ENCODE results near the gene EPS8.
"Not testable (repeated sequence)": the region's sequence is repeated elsewhere in the genome, so short reads cannot be mapped to it uniquely, and the experiment has no call there.

Gene EPS8

DNA sequence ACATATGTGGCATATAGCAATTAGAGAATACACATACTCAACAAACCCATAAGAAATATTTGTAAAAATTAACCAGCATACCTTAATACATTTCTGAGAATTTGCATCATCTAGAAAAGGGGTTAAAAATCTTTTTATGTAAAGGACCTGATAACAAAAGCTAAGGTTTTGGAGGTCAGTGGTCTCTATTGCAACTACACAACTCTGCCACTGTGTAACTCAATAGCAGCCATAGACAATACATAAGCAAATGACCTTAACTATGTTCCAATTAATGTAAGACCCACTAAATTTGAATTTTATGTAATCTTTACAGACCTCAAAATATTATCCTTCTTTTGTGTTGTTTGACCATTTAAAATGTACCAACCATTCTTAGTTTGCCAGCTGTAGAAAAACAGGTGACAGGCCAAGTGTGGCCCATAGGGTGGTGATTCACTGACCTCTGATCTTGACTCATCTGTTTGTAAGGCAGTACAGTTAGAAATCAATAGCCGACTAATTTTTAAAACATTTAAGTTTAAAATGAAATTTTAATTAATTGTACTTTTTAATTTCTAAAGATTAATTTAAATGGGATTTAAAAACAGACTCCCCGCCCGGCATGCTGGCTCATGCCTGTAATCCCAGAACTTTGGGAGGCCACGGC, 7.4 kb upstream of the EPS8 start:
- no peak for DNase-seq

DNA sequence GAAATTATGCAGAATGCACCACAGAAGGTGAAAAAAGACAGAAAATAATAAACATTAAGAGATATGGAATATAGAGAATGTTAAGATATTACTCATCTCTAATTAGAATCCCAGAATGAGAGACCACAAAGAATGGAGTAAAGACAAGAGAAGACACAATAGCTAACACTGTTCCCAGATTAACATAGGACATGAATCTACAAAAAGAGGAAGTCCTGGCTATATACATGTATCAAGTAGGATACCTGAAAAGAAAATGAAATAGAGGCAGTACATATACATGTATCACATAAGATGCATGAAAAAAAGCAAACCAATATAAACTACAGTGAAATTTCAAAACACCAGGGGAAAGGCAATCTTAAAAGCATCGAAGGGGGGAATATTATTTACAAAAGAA, 5.6 kb upstream of the EPS8 start:
- DNase-seq: no peak

GRCh38 chr12:15794196-15794595, 5.0 kb upstream of the EPS8 start:
- no peak for DNase-seq

GRCh38 chr12:15788233-15789219, 662 bp downstream of the EPS8 start:
- DNase-seq: peak; percentile 69

DNA sequence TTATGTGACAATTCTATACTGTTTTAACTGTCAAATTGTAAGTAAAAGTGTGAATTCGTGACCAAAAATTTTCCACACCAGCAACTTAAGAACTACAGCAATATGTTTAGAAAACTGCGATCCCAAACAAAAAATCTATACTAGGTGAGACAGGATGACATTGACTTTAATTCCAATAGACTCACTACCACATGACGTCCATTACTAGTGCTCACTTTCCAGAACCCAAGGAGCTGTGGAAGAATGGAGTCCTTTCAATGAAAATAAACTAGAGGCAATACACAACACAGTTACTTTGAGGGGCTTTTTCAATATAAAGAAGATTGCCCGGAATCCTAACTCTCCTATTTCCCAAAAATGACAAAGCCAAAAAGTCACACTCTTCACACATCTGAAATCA, 1.4 kb downstream of the EPS8 start:
- no peak for DNase-seq

DNA sequence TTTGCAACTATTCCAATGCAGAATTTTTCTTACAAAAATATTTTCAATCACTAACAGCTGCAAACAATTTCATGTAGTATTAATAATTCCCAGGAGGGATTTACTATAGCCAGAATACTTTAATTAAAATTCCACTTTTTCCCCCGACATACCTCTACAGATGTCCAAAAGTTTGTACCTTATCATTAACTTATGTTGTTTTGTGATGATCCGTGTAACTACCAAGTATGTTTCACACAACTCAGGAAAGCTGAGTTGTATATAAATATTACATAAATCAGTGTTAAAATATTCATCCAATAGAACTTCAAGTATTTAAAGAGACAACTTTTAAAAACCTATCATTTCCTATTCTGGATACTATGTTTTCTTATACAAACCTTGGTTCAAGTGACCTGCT, 2.4 kb downstream of the EPS8 start:
- DNase-seq: no peak

- no peak for DNase-seq
These were observed 5.9 kb downstream of the EPS8 start for GRCh38 chr12:15783288-15783687.

DNA sequence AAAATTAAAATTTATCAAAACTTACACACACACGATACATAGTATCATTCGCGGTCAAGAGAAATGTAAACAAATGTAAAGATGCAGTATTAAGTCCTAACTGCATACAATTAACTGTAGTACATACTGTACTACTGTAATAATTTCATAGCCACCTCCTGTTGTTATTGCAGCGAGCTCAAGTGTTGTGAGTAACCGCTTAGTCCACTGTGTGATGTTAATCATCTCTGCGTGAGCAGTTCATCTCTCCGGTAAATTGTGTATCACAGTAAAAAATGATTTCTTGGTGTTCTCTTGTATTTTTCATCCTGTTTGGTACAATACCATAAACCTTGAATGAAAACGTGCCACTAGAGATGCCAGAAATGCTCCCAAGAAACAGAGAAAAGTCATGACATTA, 6.5 kb downstream of the EPS8 start:
- DNase-seq: no peak

DNA sequence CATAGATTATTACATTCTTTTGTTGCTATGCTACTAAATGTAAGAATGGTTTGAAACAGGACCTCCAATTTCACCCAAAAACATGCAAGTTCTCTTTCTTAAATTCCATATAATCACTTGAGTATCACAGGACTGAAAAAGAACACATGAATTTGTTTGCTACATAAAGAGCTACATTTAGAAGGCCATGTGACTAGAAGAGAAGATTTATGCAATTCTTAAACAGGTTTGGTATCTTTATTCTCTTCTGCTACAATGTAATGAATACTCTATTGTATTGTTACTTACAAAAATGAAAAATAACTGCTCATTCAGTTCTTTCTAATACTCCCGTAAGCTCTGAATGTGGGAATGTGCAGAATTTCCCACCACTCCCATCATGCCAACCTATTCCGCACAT, 9.3 kb downstream of the EPS8 start:
- no peak for DNase-seq

DNA sequence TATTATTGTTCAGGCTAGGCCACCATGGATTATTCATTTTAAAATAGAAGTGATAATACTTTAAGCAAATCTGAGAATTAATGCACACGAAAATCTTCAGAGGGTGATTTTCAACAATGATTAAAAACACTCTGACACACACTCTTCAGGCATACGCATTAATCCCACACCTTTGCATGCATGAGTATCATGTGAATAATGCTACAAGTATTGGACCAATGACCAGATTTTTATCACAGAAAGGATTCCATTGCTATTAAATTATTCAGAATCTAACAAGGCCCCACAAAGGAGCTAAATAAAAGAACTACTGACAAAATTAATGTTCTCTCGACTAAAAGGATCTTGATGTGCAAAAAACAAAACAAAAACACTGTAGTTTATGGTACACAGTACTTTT, 11.1 kb downstream of the EPS8 start:
- DNase-seq: no peak

DNA sequence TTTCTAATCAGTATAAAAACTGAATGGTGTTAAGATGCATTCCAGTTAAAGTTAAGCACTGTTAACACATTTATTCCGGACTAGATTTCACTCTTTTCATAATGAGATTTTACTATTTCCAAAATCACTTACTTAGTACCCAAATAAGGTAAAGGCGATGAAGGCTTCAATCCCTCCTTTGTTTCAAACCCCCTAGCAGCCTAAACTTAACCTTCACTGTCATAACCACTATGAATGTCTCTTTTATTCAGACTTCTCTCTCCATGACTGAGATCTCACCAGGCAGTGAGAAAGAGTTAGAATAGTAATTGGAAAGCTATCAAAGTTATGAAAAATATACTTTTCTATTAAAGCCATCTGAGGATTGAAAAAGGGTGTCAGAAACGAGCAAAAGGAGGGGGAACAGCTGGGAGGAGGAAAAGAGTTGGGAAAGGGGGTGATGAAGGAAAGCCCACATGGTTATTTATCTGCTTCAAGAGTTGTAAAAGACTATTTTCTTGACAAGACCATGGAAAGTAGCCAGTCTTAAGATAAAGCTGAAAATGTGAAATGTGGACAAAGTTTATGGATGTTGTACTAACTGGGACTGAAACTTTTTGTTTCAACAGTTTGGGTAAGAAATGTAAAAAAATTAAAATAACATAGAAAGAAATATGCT, 11.7 kb downstream of the EPS8 start:
- no peak for DNase-seq

- no peak for DNase-seq
These were observed 12.7 kb downstream of the EPS8 start for GRCh38 chr12:15776532-15776931.

DNA sequence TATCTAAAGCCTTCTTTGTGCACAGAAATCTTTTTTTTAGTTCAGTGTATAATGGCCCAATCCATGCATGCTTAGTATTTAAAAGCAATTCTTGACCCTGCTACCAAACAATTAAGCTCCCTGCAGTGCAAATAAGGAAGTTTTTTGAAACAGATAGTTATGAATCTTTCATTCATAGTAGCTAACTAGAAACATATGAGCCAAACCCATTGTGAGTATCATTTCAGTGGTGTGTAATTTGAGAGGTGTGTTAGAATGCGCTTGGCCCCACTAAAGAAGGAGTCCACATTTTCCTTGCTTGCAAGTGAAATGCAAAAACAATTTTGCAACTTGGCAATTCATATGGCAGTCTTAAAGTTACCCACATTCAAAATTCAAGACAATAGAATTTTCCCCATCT, 14.4 kb downstream of the EPS8 start:
- DNase-seq: no peak

- no peak for DNase-seq
These were observed 16.7 kb downstream of the EPS8 start for GRCh38 chr12:15772405-15773018.

DNA sequence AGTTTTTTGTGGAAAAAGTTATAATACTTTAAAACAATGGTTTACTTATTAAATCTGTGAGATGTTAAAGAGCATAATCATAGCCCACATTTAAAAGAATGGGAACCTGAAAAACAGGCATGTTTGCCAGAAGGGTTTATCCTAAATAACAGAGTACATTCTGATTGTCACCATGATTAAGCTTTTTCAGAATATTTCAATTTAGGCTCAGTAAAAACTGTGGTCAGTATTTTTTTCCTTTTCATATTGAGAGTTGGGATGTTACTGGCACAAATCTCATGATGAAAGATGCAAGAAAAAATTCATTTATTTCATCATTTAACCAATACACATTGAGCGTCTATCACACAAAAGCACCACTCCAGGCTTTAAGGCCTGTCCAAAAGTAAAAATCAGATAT, 18.6 kb downstream of the EPS8 start:
- DNase-seq: no peak

GRCh38 chr12:15770021-15770420, 19.2 kb downstream of the EPS8 start:
- DNase-seq: no peak

DNA sequence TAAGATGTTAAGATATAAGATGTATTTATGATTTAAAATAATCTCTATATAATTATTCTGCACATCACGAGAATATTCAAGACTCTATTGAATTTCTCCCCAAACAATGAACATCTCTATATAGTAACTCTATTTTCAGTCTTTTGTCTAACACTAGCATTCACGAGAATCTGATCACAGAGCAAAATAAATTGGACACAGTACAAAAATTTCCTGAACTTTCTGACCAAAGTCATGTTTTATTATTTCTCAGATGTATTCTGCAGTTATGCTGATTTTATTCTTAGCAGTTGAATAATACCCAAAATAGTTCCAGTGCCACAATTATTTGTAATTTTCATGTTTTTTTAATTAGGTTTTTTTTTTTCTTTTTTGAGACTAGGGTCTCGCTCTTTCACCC, 19.6 kb downstream of the EPS8 start:
- no peak for DNase-seq

GRCh38 chr12:15767301-15767700, 21.9 kb downstream of the EPS8 start:
- no peak for DNase-seq

DNA sequence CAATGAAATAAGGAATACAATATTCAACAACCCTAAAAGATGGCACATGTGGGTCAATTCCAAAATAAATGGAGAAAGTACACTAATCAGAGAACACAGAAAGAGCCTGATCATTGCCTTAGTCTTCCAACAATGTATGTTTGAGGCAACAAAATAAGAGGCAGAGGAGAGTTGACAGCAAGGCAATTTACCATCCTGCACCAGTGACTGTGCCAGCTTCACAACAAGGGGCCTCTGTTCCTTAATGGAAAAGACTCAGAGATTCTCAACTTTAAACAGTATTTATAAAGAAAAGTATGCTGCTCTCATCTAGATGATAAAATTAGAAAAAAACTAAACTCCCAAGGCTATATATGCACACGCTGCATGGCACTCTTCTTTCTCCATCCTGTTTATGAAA, 25.9 kb downstream of the EPS8 start:
- DNase-seq: no peak

DNA sequence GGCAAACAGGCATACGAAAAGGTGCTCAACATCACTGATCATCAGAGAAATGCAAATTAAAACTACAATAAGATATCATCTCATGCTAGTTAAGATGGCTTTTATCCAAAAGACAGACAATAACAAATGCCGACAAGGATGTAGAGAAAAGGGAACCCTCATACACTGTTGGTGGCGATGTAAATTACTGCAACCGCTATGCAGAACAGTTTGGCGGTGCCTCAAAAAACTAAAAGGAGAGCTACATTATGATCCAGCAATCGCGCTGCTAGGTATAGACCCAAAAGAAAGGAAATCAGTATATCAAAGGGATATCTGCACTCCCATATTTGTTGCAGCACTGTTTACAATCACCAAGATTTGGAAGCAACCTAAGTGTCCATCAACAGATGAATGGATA, 27.0 kb downstream of the EPS8 start:
- not testable (repeated sequence) for DNase-seq

DNA sequence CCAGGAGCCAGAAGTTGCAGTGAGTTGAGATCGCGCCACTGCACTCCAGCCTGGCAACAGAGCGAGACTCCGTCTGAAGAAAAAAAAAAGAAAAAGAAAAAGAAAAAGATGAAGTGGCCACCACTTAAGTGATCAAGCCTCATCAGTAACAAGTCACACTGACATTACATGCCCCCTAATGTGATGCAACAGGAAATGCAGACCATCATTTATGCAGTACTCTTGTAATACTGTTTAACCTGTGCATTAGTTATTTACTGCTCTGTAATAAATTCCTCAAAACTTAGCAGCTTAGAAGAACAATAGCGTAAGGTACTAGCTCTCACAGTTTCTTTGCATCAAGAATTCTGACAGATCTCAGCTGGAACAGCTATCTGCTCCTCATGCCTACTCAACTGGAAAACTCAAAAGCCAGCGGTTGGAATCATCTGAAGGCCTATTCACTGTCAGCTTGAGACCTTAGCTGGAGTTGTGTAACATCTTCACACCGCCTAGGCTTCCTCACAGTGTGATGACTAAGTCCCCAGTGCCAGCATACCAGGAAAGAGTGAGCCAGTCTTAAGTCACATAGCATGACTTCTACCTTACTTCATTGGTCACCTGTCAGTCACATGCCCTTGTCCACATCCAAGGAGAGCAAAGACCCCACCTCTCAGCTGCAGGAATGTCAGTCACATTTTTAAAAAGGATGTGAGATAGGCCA, 31.5 kb downstream of the EPS8 start:
- DNase-seq: no peak

DNA sequence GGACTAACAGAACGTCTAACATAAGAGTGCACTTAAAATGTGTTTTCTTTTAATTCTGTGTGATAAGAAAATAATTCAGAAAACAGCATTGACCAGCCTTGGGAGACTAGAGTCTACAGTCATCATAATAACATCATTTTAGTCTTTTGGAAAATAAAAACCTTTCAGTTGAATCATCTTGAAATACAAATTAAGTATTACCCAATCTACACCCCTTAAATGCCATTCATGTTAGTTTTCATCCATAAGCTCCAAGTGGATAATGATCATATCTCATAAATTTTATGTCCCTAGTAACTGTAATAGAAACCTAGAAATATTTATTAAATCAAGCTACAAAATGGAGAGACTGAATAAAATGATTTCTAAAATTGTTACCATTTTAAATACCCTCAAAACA, 32.4 kb downstream of the EPS8 start:
- no peak for DNase-seq

DNA sequence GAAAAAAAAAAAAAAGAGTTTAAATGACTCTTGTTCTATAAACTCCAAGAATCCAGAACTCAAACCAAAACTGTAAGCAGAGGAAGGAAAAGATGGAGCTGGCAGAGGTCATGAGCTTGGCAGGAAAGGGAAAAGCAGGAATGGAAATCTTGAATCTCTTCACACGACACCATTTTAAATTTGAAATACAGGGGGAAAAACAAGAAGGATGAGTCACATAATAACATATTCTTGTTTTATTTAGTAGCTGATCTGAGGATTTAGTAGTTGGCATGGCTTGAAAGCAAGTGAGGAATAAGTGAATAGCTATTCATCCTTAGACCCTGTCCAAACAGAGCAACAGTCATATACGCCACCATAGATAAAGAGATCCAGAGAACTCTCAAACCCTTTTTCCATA, 35.0 kb downstream of the EPS8 start:
- no peak for DNase-seq

Measured in NCI-H1092 treated with DMSO at 0.1 percent for 48 hours (cell line).